Measurements from ENCODE around the gene WDFY4. TPM values are rescaled to one million over a fixed set of nuclear protein-coding genes. Genes with fewer than 3 reads are reported as not detected.

WDFY4 gene
- polyA plus RNA-seq, 6 donors from 2014 or later: 46.5 to 98.0 (median 80.0) TPM

DNA sequence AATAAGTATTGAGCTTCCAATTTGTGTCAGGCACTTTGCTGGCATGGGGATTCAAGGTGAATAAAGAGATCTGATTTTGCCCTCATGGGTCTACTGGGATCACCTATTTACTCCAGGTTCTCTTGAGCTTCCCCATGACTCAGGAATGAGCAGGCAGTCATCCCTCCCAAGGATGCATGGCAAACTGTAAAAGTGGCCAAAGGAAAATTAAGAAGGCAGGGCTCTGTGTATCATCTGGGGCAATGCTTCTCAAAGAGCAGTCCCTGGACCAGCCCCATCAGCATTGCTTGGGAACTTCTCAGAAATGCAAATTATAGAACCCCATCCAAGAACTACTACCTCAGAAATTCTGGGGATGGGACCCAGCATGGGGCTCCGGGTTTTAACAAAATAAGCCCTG lies 48.7 kb downstream of the WDFY4 start:
- DNase-seq: no peak
- Mint-ChIP-seq H3K9me3 (no peaks in the 10 kb centered on the region), H3K27me3 (no peaks in the 10 kb centered on the region), H3K36me3 (peaks cover 16 to 32% of the 10 kb centered on the region in 2 donors), H3K4me3 (no peak overlapping the region), H3K4me1 (peaks cover 3 to 7% (median 5%) of the 10 kb centered on the region in 3 donors), H3K27ac (no peak overlapping the region)
- ATAC-seq (ENCODE audit: low read depth in 2 of 2): no peak

DNA sequence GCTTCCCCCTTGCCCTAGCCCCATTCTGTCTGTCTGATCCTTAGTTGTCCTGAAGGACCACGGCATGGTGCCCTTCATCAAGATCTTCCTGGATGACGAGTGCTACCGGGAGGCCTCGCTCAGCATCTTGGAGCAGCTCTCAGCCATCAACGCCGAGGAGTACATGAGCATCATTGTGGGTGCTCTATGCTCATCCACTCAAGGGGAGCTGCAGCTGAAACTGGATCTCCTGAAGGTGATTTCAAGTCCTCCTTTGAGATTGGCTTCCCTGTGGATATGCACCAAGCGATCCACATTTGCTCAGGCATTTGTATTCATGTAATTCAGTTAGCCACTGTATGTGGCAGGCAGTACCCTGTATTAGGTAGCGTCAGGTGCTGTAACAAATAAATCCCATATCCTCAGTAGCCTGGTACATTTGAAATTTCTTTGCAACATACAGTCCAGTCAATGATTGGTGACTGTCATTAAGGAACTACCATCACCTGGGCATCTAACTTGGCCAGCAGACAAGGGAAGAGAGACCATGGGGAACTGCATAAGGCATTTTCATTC lies 51.2 kb downstream of the WDFY4 start:
- DNase-seq (no peak), ATAC-seq (ENCODE audit: low read depth in 2 of 2) (no peak)
- no peaks in the 10 kb centered on the region for H3K27me3 Mint-ChIP-seq
- no peak overlapping the region for H3K4me3 Mint-ChIP-seq
- peaks cover 15 to 31% of the 10 kb centered on the region in 2 donors for H3K36me3 Mint-ChIP-seq
- no peaks in the 10 kb centered on the region for H3K9me3 Mint-ChIP-seq
- H3K4me1 Mint-ChIP-seq: peaks cover 0 to 12% (median 4%) of the 10 kb centered on the region in 3 donors
- H3K27ac Mint-ChIP-seq: peak overlapping the region in 4 of 6 donors; percentile 33 to 71 (median 44)

DNA sequence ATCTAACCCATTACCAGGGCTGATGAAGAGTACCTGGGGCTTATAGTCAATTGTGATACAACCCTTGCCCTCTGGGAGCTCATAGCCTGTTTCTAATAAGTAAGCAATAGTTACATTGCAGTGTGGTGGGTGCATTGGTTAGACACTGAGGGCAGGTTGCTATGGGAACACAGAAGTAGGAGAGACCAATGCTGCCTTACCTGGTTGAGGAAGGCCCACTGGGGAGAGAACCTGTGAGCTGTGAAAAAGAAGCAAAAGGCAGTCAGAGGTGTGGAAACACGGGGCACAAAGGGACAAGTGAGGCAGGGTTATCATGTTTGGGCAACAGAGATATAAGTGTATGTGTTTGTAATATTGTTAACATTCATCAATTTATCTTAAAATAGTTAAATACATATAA lies 51.9 kb downstream of the WDFY4 start:
- Mint-ChIP-seq H3K27ac (peak overlapping the region in 5 of 6 donors; percentile 18 to 73 (median 47)), H3K4me1 (peaks cover 0 to 12% (median 4%) of the 10 kb centered on the region in 3 donors), H3K4me3 (no peak overlapping the region), H3K36me3 (peaks cover 18 to 34% of the 10 kb centered on the region in 2 donors), H3K27me3 (no peaks in the 10 kb centered on the region), H3K9me3 (no peaks in the 10 kb centered on the region)
- ATAC-seq (ENCODE audit: low read depth in 2 of 2) (no peak), DNase-seq (no peak)

DNA sequence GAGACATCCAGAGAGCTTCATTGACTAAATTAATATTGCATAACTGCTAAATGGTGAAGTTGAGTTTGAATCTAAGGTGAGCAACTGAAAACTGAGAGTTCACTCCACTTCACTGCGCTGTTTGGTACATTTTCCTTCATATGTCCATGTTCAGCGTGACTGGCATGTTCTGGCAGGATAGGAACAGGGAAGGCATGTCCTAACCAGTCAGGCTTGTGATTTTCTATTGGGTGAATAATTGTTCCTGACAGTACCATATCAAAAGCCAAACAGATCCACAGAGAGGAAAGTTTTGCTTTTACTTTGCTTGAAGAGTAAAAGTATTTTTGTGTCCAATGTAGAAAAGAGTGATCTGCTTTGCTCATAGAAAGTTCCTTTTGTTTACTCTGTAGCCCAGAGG lies 53.2 kb downstream of the WDFY4 start:
- ATAC-seq (ENCODE audit: low read depth in 2 of 2) (no peak), DNase-seq (no peak)
- Mint-ChIP-seq H3K36me3 (peaks cover 24 to 41% of the 10 kb centered on the region in 2 donors), H3K27ac (peak overlapping the region in 4 of 6 donors; percentile 3 to 86 (median 56)), H3K27me3 (no peaks in the 10 kb centered on the region), H3K4me3 (no peak overlapping the region), H3K4me1 (peaks cover 0 to 12% (median 0%) of the 10 kb centered on the region in 3 donors), H3K9me3 (no peaks in the 10 kb centered on the region)

DNA sequence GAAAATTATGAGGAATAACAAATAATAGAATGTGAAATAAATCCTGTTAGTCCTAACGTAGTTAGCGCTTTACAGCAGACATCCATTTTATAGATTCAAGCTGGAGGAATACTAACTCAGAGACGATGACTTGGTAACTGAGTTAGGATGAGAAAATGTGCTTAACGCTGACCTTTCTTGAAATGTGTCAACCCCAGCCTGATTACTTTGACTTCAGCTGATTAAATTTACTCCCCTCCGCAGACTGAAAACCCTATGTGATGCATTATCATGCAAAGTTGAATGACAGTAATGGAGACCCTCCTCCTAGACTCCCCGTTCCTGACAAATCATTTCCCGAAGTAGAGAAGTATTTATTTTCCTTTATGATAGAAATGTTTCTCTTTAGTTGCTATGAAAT lies 54.5 kb downstream of the WDFY4 start:
- Mint-ChIP-seq H3K27me3 (no peaks in the 10 kb centered on the region), H3K9me3 (no peaks in the 10 kb centered on the region), H3K4me3 (no peak overlapping the region), H3K4me1 (peaks cover 7 to 17% (median 9%) of the 10 kb centered on the region in 3 donors), H3K36me3 (peaks cover 33 to 48% of the 10 kb centered on the region in 2 donors), H3K27ac (no peak overlapping the region)
- DNase-seq: no peak
- ATAC-seq (ENCODE audit: low read depth in 2 of 2): no peak

DNA sequence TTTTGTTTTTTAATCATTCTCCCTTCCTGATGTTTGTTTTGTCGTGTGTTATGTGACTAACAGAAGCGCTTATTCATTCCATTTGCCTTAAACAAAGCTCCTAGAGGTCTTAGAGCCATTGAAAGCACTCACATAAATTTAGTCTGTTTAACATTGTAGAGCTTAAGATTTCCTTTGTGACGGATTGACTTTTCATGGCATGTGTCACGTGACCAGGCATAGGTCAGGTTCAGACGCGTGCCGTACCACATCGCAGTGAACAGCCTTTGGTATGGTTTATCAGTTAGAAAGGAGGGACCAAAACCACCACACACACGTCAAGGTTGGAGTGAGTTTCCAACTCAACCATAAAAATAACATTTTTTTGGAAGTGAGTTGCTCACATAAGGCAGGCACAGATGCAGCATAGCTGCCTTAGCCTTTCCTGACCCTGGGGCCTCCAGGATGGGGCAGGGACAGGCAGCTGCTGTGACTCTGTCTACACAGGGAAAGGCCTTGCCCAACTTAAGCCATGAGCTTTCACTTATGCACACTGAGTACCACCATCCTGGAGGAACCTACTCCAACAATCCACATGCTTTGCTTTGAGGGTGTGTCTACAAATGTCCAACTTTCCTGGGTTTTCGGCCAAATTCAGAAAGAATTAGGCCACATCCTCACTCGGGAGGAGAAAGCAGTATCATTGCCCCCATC lies 55.5 kb downstream of the WDFY4 start:
- peak overlapping the region in 5 of 6 donors; percentile 12 to 80 (median 45) for H3K27ac Mint-ChIP-seq
- no peak for ATAC-seq (ENCODE audit: low read depth in 2 of 2)
- peaks cover 43 to 50% of the 10 kb centered on the region in 2 donors for H3K36me3 Mint-ChIP-seq
- H3K4me1 Mint-ChIP-seq: peaks cover 7 to 22% (median 17%) of the 10 kb centered on the region in 3 donors
- H3K4me3 Mint-ChIP-seq: no peak overlapping the region
- no peaks in the 10 kb centered on the region for H3K9me3 Mint-ChIP-seq
- H3K27me3 Mint-ChIP-seq: no peaks in the 10 kb centered on the region
- DNase-seq: no peak

DNA sequence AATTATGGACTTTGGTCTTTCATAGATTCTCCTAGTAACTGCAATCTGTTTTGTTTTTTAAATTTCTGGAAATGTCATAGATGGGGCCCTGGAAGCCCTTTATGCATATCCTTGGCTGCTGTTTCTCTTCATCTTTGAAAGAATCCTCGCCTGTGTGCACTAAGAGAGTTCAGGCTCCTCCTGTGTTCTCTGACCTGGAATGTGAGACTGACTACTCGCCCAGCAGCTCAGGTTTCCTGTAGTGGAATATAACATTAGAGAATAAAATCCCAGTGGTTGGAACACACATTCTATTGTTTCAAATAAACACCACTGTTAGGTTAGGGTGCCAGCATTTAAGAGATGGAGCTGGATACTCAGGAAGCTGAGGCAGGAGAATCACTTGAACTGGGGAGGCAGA lies 56.3 kb downstream of the WDFY4 start:
- Mint-ChIP-seq H3K4me1 (peaks cover 7 to 22% (median 17%) of the 10 kb centered on the region in 3 donors), H3K27ac (peak overlapping the region in 3 of 6 donors; percentile 39 to 54 (median 48)), H3K36me3 (peaks cover 45 to 50% of the 10 kb centered on the region in 2 donors), H3K9me3 (no peaks in the 10 kb centered on the region), H3K27me3 (no peaks in the 10 kb centered on the region), H3K4me3 (no peak overlapping the region)
- DNase-seq (no peak), ATAC-seq (ENCODE audit: low read depth in 2 of 2) (no peak)

DNA sequence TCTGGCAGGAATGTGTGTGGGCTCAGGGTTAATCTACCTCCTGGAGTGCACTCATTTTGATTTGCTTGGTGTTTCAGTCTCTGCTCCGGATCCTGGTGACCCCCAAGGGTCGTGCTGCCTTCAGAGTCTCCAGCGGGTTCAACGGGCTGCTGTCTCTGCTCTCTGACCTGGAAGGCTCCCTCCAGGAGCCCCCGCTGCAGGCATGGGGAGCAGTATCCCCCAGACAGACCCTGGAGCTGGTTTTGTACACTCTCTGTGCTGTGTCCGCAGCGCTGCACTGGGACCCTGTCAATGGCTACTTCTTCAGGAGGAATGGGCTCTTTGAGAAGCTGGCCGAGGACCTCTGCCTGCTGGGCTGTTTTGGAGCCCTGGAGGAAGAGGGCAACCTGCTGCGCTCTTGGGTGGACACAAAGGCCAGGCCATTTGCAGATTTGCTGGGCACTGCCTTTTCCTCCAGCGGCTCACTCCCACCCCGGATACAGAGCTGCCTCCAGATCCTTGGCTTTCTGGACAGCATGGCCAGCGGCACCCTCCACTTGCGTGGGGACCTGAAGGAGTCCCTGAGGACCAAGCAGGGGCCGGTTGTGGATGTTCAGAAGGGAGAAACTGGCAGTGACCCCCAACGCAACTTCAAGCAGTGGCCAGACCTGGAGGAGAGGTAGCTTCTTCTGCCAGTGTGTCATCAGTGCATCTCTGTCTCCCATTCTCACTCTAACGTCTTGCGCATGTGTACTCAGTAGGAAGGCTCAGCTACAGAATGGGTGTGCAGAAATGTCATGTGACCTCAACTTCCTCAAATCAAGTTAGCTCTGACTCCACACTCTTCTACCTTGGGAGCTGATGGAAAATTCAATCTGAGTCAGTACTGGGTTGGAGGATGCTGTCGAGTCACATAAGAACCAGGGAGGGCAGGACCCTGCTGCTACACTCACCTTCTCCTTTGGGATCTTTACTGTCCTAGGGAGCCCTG lies 58.5 kb downstream of the WDFY4 start:
- peak overlapping the region in 3 of 6 donors; percentile 21 to 35 (median 31) for H3K27ac Mint-ChIP-seq
- ATAC-seq (ENCODE audit: low read depth in 2 of 2): peak; percentile 37 to 52

DNA sequence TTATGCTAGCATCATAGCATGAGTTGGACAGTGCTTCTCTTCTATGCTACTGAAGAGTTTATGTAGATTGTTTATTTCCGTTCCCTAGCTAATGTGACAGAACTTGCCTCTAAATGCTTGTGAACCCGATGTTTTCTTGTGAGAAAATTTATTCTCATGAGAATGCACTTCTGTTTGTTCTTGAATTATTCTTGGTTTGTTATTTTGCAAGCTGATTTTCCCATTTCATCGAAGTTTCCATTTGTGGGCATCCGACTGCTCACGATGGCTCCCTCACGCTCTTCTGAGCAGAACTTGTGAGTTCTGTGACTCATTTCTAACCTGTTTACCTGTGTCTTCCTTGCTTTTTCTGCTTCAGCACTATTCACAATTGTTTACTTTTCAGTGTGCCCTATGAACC lies 59.9 kb downstream of the WDFY4 start:
- peaks cover 57 to 65% of the 10 kb centered on the region in 2 donors for H3K36me3 Mint-ChIP-seq
- H3K27ac Mint-ChIP-seq: peak overlapping the region in 4 of 6 donors; percentile 31 to 87 (median 56)
- H3K4me1 Mint-ChIP-seq: peaks cover 28 to 46% (median 44%) of the 10 kb centered on the region in 3 donors
- H3K9me3 Mint-ChIP-seq: peaks cover 0 to 11% (median 6%) of the 10 kb centered on the region in 7 donors
- no peak for DNase-seq
- no peak for ATAC-seq (ENCODE audit: low read depth in 2 of 2)
- H3K27me3 Mint-ChIP-seq: no peaks in the 10 kb centered on the region
- peak overlapping the region in 1 of 8 donors; percentile 34 for H3K4me3 Mint-ChIP-seq

More for the DNA sequence above, 58.5 kb downstream of the WDFY4 start:
- Mint-ChIP-seq H3K27me3 (no peaks in the 10 kb centered on the region), H3K4me1 (peaks cover 16 to 34% (median 32%) of the 10 kb centered on the region in 3 donors), H3K9me3 (peaks cover 0 to 11% (median 6%) of the 10 kb centered on the region in 7 donors), H3K4me3 (no peak overlapping the region), H3K36me3 (peaks cover 58 to 61% of the 10 kb centered on the region in 2 donors)
- DNase-seq: no peak

DNA sequence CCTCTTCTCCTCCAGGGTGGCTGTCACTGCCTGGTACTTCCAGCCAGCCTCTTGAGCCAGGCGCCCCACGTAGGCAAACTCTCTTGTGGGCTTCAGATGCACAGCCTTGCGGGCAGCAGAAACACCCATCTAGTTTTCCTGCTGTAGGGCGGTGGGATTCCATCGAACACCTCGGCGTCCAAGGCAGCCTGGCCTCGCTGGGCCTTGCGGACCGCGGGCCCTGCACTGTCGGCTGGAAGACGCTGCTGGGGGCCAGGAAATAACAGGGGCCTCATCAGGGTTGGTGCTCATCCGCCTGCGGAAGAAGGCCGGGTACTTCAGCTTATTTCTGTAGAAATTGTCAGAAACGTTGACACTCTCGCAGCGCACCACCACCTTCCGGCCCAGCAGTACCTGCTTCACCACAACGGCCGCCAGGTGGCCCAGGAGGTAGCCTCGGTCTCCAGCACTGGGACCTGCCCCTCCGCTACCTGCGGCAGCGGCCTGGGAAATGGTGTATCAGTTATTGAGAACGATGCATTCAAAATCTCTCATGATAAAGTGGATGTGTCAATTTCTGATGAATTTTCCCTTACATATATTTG lies 61.1 kb downstream of the WDFY4 start:
- DNase-seq: no peak
- Mint-ChIP-seq H3K4me3 (no peak overlapping the region), H3K4me1 (peaks cover 36 to 55% (median 45%) of the 10 kb centered on the region in 3 donors), H3K27ac (peak overlapping the region in 2 of 6 donors; percentile 69 to 92), H3K27me3 (no peaks in the 10 kb centered on the region), H3K36me3 (peaks cover 54 to 67% of the 10 kb centered on the region in 2 donors), H3K9me3 (peaks cover 0 to 11% (median 6%) of the 10 kb centered on the region in 7 donors)
- no peak for ATAC-seq (ENCODE audit: low read depth in 2 of 2)

DNA sequence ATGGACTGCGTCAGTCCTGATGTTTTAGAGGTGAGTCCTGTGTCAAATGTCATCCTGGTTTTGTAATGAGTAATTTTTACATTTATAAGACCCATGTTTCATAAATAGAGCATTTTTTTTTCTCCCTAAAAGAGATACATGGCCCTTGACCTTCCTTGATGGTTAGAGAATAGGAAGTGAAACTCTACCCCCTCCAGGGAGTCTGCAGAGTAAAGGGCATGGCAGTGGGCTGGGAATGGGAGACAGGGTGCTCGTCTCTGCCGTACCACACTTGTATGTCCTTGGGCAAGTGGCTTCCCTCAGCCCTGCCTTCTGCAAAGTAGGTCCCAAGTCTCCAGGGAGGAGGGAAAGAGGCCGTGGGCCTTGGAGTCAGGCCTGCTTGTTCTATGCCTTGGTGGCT lies 63.9 kb downstream of the WDFY4 start:
- peaks cover 36 to 54% of the 10 kb centered on the region in 2 donors for H3K36me3 Mint-ChIP-seq
- peak; percentile 14 for DNase-seq
- ATAC-seq (ENCODE audit: low read depth in 2 of 2): peak; percentile 63 to 85
- peaks cover 46 to 68% (median 60%) of the 10 kb centered on the region in 3 donors for H3K4me1 Mint-ChIP-seq
- H3K27ac Mint-ChIP-seq: peak overlapping the region in 4 of 6 donors; percentile 37 to 89 (median 82)
- H3K9me3 Mint-ChIP-seq: peaks cover 0 to 11% (median 6%) of the 10 kb centered on the region in 7 donors
- peak overlapping the region in 3 of 8 donors; percentile 3 to 51 (median 14) for H3K4me3 Mint-ChIP-seq
- no peaks in the 10 kb centered on the region for H3K27me3 Mint-ChIP-seq

DNA sequence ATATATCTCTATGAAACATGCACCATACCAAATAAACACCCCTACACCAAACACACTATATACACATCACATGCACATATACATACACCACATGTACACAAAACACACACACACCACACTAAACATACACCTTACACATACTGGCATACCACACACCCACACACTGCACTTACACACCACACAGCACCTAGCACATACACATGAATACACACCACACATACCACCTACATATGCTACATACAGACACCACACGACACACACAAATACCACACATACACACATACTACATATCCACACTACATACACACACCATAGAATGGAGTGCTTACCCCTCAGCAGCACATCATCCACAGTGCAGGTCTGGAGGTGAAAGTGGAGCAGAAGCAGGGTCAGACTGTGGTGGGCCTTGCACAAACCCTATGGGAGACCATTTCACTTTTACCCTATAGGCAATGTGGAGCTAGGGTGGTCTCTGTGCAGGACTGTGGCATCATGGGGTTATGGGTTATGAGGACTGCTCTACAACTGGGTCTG lies 64.6 kb downstream of the WDFY4 start:
- peaks cover 30 to 47% of the 10 kb centered on the region in 2 donors for H3K36me3 Mint-ChIP-seq
- no peak for DNase-seq
- H3K27ac Mint-ChIP-seq: peak overlapping the region in 2 of 6 donors; percentile 2 to 5
- no peaks in the 10 kb centered on the region for H3K27me3 Mint-ChIP-seq
- H3K9me3 Mint-ChIP-seq: peaks cover 0 to 11% (median 6%) of the 10 kb centered on the region in 7 donors
- no peak overlapping the region for H3K4me3 Mint-ChIP-seq
- H3K4me1 Mint-ChIP-seq: peaks cover 48 to 69% (median 60%) of the 10 kb centered on the region in 3 donors
- no peak for ATAC-seq (ENCODE audit: low read depth in 2 of 2)
